ENCODE measurements around the gene RTF2.

The RTF2 gene

GRCh38 chr20:56513161-56514150 lies 45.0 kb downstream of the RTF2 start:
- TF ChIP-seq POLR2AphosphoS5 (IDR thresholded peaks at IDR 0.05; ENCODE audit: low read depth, low read length): no peak
- TF ChIP-seq SIN3A (IDR thresholded peaks at IDR 0.05; ENCODE audit: borderline replicate concordance, insufficient read depth, low read length): no peak
- TF ChIP-seq TAF1 (IDR thresholded peaks at IDR 0.05; ENCODE audit: borderline replicate concordance, insufficient read depth, low read length): no peak
- TF ChIP-seq, protein P1, sequence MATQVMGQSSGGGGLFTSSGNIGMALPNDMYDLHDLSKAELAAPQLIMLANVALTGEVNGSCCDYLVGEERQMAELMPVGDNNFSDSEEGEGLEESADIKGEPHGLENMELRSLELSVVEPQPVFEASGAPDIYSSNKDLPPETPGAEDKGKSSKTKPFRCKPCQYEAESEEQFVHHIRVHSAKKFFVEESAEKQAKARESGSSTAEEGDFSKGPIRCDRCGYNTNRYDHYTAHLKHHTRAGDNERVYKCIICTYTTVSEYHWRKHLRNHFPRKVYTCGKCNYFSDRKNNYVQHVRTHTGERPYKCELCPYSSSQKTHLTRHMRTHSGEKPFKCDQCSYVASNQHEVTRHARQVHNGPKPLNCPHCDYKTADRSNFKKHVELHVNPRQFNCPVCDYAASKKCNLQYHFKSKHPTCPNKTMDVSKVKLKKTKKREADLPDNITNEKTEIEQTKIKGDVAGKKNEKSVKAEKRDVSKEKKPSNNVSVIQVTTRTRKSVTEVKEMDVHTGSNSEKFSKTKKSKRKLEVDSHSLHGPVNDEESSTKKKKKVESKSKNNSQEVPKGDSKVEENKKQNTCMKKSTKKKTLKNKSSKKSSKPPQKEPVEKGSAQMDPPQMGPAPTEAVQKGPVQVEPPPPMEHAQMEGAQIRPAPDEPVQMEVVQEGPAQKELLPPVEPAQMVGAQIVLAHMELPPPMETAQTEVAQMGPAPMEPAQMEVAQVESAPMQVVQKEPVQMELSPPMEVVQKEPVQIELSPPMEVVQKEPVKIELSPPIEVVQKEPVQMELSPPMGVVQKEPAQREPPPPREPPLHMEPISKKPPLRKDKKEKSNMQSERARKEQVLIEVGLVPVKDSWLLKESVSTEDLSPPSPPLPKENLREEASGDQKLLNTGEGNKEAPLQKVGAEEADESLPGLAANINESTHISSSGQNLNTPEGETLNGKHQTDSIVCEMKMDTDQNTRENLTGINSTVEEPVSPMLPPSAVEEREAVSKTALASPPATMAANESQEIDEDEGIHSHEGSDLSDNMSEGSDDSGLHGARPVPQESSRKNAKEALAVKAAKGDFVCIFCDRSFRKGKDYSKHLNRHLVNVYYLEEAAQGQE (IDR thresholded peaks at IDR 0.05; ENCODE audit: insufficient read depth in 1 of 2, low read depth in 2 of 2, low read length in 2 of 2): no peak
- no peak for TF ChIP-seq FOXP2 (optimal IDR thresholded peaks at IDR 0.05; ENCODE audit: borderline replicate concordance, extremely low read depth, extremely low read length, insufficient read depth)

- TF ChIP-seq, protein P1 (IDR thresholded peaks at IDR 0.05; ENCODE audit: insufficient read depth in 1 of 2, low read depth in 2 of 2, low read length in 2 of 2): no peak
- no peak for TF ChIP-seq TAF1 (IDR thresholded peaks at IDR 0.05; ENCODE audit: borderline replicate concordance, insufficient read depth, low read length)
- TF ChIP-seq FOXP2 (optimal IDR thresholded peaks at IDR 0.05; ENCODE audit: borderline replicate concordance, extremely low read depth, extremely low read length, insufficient read depth): no peak
- TF ChIP-seq SIN3A (IDR thresholded peaks at IDR 0.05; ENCODE audit: borderline replicate concordance, insufficient read depth, low read length): no peak
- no peak for TF ChIP-seq POLR2AphosphoS5 (IDR thresholded peaks at IDR 0.05; ENCODE audit: low read depth, low read length)
Observed at GRCh38 chr20:56516631-56517030, 48.2 kb downstream of the RTF2 start.

- TF ChIP-seq, protein P1 (IDR thresholded peaks at IDR 0.05; ENCODE audit: insufficient read depth in 1 of 2, low read depth in 2 of 2, low read length in 2 of 2): no peak
- no peak for TF ChIP-seq TAF1 (IDR thresholded peaks at IDR 0.05; ENCODE audit: borderline replicate concordance, insufficient read depth, low read length)
- no peak for TF ChIP-seq SIN3A (IDR thresholded peaks at IDR 0.05; ENCODE audit: borderline replicate concordance, insufficient read depth, low read length)
- TF ChIP-seq FOXP2 (optimal IDR thresholded peaks at IDR 0.05; ENCODE audit: borderline replicate concordance, extremely low read depth, extremely low read length, insufficient read depth): no peak
- no peak for TF ChIP-seq POLR2AphosphoS5 (IDR thresholded peaks at IDR 0.05; ENCODE audit: low read depth, low read length)
Observed at GRCh38 chr20:56517211-56517610, 48.8 kb downstream of the RTF2 start.

- TF ChIP-seq, protein P1 (IDR thresholded peaks at IDR 0.05; ENCODE audit: insufficient read depth in 1 of 2, low read depth in 2 of 2, low read length in 2 of 2): no peak
- TF ChIP-seq TAF1 (IDR thresholded peaks at IDR 0.05; ENCODE audit: borderline replicate concordance, insufficient read depth, low read length) (no peak), POLR2AphosphoS5 (IDR thresholded peaks at IDR 0.05; ENCODE audit: low read depth, low read length) (no peak), FOXP2 (optimal IDR thresholded peaks at IDR 0.05; ENCODE audit: borderline replicate concordance, extremely low read depth, extremely low read length, insufficient read depth) (no peak), SIN3A (IDR thresholded peaks at IDR 0.05; ENCODE audit: borderline replicate concordance, insufficient read depth, low read length) (no peak)
Observed at GRCh38 chr20:56517641-56518040, 49.2 kb downstream of the RTF2 start.

All from PFSK-1 (cell line).